NT2/D1 (cell line): ENCODE measurements around the gene APCDD1.

Source experiments
- SUZ12 ChIP-seq: IDR thresholded peaks from 2 replicates; pipeline ENCODE4 v1.6.1; 2011; ENCODE audit not compliant: insufficient read length, insufficient read depth; ENCODE audit errors: extremely low read depth
- YY1 ChIP-seq: IDR thresholded peaks from 2 replicates; pipeline ENCODE4 v1.6.1; 2011; ENCODE audit not compliant: insufficient read length, insufficient read depth
- ZNF274 ChIP-seq: IDR thresholded peaks from 2 replicates; pipeline ENCODE4 v1.6.1; 2011; ENCODE audit warnings: mild to moderate bottlenecking, low read depth, low read length

- TF ChIP-seq YY1 (no peak), ZNF274 (no peak), SUZ12 (no peak)
These were observed 1.1 kb upstream of the APCDD1 start for GRCh38 chr18:10453261-10453805.
